Eye (tissue), 1 donor: ENCODE results near the gene AK4.

Experiments used
- DNase-seq: peaks from one replicate; pipeline ENCODE4 v3.0.0-alpha.2; 2015

AK4 gene

DNA sequence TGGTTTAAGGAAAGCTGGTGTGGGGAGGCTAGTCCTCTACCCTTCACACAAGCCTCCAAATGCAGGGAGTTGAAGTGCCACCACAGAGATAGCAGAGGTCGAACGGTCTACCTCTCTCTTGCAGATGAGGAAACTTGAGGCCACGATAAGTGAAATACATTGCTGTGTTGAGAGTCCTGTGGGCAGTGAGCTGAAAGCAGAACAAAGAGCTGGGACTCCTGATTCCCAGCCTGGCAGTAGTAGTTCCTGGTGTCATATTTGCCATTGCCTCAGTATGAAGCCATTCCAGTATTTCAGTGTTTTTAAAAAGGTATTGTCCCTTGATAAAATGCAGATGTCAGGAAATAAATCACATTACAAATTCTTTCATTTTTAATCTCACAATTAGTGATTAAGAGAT lies 28.6 kb downstream of the AK4 start:
- no peak for DNase-seq

DNA sequence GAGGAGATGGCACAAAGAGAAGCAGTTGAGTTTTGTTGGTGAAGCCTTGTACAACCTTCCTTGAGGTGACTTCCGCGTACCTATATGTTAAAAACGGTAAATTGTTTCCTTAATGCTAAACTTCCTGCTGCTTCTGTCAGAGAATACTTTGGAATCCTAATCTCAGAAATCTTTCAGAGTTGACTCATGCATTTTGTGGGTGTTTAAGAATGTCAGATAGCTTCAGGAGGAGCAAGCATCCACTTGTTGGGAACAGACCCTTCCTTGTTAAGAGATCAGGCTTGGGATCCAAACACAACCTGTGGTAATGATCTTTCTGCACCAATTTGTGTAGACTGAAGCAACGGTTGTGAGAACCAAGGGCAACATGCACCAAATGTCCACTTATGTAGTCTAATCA lies 29.5 kb downstream of the AK4 start:
- no peak for DNase-seq

DNA sequence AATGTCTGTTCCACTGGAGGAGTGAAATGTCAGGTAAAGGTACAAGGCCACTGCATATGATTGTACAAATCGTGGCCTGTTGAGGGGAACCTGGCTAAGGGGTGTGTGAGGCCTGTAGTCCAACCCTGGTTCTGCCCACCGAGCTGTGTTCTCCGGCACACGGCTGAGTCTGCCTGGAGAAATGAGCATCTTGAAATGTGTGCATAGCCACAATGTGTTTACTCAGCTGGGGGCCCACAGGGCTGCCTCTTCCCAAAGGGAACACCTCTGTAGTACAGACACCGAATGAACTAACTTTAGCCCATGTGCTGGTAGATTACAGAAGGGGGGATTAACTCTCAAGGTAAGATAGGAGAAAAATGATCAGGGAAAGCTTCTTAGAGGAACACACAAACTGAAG lies 30.2 kb downstream of the AK4 start:
- DNase-seq = no peak

DNA sequence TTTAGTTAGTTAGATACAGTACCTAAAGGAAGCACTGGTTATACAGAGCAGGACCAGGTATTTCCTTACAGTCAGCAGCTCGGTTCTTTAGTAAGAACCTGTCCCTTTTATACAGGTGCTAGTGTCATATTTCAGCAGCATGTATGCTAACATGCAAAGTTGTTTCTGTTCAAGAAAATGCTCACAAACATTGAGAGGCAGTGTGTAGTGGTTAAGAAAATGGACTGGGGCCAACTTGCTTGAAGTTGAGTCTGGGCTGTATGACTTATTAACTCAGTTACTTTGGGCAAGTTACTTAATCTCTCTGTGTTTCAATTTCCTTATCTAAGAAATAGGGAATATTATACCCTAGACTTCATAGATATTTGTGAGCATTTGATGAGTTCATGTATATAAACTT lies 31.1 kb downstream of the AK4 start:
- no peak for DNase-seq

DNA sequence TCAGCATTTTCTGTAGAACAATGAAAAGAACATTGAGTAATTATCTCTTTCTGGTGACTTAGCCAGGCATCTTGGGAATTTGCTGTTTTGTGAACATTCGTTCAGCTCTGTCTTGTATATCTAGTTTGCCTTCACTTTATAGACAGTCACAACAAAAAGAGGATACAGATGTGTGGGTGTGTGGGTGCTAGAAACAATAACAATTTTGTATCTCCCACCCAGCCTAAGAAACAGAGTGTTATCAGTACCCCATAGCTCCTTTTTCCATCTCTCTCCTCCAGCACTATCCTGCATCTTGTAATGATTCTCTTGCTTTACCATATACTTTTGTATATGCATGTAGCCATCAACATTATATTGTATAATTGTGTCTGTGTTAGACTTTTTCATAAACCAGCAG lies 33.0 kb downstream of the AK4 start:
- DNase-seq = no peak

DNA sequence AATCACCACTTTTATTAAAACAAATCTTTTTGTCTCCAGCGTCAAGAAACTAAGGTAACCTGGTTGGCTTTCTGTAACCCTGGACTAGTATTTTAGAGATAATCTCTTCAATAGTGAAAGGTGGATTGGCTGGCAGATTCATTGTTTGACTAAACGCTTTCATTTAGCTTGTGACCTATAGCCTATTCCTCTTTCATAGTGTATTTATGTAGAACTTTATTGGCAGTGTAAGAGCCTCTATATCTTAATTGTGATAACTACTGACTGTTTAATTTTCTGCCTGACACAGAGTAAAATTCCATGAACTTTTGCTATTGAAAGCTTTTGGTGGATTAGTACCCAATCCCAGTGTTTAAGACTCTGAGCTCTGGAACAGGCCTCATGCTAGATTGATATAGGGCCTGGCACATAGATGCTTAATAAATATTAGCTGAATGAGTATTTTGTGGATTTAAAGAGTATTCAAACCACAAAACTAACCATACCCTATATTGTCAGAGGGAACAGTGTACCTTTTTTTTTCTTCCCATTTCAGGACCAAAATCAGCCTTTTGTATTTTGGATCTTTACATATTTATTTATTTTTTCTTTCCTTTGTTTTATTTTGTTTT lies 34.8 kb downstream of the AK4 start:
- DNase-seq = no peak

DNA sequence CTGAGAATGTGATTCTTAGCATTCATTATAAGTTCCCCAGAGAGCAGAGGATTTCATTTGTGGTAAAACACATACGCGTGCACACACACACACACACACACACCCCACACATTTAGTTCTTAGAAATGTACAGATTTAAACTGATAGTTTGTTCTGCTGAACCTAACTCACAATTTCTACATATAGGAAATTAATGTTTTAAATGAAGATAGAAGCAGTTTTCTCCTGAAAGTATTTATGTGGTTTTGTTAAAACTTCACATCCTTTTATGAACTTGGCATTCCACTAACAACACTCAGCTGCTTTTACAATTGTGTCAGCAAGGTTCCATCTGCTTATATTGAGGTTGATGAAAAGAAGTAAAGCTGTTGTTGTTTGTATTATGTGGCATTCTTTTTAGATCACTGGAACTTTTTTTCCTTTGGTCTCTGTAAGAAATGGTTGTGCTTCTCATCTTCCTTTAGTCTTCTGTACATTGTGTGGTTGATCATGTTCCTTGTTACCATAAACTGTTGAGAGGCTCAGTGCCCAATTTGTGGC lies 41.6 kb downstream of the AK4 start:
- DNase-seq = no peak

DNA sequence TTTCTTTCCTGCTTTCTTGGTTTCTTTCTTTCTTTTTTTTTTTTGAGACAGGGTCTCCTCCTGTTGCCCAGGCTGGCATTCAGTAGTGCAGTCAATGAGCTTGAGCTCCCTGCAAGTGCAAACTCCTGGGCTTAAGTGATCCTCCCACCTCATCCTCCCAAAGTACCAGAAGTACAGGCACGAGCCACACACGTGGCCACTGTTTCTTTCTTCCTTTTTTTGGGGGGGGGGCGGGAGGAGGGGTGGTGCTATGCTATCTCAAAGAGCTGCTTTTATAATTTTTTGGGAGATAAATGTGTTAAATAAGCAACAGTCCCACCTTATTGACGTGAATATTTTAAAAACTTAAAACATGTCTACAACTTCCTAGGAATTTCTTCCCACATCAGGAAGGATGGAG lies 42.2 kb downstream of the AK4 start:
- no peak for DNase-seq

DNA sequence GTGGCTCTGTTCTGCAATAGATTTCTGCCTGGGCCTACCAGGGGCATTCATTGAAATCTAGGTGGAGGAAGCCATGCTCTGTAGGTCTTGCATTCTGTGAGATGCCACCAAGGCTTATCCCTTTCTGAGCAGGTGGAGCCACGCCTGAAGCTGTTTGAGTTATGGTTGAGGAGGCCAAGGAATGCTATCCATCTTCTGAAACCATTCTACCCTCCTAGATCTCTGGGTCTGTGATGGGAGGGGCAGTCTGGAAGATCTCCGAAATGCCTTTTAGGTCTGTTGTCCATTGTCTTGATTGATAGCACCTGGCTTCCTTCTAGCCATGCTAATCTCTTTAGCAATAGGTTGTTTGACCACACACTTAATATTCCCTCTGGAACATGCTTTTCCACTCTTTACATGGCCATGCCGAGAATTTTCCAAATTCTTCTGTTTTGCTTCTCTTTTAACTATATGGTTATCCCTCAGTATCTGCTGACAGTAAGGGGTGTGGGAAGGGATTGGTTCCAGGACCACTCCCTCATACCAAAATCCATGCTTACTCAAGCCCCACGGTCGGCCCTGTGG lies 45.2 kb downstream of the AK4 start:
- DNase-seq = no peak

DNA sequence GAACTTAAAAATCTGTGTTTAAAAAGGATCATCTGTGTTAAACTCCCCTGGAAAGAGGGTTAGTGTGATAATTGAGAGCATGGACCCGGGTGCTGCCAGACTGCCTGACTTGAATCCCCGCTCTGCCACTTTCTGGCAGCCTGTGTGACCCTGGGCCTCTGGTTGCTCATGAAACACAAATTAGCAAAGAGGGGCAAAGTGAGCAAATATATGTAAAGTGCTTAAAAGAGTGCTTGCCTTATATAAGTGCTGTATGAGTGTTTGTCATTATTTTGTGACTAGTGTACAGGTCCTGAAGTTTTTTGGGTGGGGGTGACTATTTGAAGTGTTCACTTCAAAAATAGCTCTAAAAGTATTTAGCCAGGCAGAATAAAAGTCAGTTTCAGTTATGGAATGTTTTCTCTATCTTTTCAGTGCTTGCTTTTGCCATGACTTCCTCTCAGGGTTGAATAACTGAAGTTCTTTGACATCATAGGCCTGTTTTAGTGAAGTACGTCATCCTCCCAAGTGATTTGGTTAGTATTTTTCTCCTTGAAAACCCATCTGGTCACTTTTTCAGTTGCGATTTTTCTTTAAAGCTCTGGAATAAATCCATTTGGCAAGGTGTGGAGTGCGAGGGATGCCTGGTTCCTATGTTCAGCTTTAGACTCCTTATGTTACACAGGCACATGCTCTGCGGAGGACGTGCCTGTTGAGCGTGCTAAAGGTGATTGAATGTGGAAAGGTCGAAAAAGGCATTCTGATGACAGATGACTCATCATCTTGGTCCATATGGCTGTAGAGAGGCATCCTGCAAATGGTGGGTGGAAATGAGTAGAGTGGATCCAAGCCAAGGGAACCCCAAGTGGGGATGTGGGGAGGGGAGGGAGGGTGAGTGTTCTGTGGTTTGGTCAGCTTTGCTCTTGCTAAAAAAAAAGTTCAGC lies 47.8 kb downstream of the AK4 start:
- peak; percentile 20 for DNase-seq

DNA sequence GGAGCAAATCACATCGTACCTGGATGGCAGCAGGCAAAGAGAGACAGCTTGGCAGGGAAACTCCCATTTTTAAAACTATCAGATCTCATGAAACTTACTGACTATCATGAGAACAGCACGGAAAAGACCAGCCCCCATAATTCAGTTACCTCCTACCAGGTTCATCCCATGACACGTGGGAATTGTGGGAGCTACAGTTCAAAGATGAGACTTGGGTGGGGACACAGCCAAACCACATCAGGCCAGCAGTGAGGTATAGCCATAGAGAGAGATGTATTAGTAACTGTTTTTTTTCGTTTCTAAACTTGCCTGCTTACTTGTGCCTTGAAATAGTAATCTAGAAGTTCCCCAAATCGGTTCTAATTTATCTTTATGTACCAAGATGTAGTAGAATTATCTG lies 48.9 kb downstream of the AK4 start:
- no peak for DNase-seq

DNA sequence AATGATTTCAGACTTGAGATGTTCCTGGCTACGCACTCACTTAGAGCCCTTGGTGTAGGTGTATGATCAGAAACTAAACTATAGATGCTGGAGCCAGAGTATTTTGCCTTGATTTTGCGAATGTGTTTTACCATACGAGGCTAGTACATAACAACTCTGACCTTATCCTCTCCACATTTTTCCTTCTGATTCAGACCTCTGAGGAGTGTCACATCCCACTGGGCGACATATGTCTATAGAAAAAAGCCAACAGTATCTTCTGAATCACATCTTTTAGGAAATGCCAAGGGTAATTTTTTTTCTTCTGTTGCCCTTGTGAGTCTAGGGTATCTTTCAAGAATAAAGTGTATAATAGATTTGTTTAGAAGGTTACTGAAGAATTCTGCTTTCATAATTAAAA lies 49.6 kb downstream of the AK4 start:
- DNase-seq = no peak

DNA sequence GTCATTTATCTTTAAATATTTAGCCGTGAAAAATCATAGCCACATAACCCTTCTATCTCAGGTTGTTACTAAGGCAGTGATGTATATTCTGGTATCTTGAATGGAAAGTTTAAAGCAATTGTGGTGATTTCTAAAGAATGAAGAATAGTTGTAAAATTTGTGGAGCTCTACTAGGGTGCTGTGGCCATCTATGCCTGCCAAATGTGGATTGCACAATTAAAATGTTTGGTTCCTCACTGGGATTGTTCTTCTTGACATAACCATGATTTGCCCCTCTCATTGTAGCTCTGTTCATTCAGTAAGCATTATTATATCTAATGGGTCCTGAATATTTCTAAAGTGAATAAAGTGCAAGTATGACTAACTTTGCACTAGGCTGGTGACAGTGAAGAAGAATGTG lies 50.1 kb downstream of the AK4 start:
- no peak for DNase-seq

DNA sequence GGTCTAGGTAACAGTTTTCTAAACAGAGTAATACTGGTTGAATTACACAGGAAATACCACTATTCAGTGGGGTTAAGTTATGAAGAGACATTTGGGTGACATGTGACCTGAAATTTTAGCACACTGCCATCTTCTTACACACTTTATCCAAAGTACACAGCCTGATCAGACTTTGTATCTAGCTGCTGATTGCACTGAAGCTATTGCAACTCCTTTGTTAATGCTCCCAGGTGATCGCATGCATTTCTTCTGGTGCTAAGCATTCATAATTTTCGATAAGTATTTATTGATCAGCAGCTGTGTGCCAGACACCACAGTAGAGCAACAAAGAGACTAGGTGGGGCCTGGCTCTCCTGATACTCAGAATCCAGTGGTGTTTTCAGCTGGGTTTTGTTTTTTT lies 52.4 kb downstream of the AK4 start:
- DNase-seq = no peak

DNA sequence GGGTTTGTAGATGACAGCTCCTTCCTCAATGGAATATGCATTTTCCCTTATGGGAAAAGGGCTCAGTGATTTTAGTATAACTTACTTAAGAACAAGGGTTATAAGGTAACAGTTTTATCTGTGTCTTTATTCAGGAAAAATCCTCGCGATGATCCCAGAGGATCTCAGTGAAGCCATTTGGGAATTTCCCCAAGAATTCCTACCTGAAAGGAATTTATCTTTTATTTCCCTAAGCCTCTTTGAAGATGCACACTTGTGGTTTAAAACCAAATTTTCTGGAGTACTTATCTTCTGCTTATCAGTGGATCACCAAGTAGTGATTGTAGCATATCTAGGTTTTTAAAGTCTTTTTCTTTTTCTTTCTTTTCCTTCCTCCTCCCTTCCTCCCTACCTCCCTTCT lies 58.8 kb downstream of the AK4 start:
- DNase-seq = no peak

DNA sequence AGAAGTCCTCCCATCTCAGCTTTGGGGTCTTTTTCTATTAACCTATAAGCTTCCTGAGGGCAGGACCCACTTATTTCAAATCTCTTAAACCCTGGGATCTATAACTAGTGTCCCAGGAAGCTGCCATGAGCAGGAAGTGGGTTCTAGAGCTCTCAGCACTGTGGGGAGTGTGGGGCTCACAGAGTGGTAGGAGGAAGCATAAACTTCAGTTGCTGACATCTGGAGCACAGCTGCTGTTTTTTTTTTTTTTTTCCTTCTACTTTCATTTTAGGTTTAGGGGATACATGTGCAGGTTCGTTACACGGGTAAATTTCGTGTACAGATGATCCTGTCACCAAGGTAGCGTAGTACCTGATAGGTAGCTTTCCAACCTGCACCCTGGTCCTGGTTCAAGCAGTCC lies 59.3 kb downstream of the AK4 start:
- DNase-seq = no peak

DNA sequence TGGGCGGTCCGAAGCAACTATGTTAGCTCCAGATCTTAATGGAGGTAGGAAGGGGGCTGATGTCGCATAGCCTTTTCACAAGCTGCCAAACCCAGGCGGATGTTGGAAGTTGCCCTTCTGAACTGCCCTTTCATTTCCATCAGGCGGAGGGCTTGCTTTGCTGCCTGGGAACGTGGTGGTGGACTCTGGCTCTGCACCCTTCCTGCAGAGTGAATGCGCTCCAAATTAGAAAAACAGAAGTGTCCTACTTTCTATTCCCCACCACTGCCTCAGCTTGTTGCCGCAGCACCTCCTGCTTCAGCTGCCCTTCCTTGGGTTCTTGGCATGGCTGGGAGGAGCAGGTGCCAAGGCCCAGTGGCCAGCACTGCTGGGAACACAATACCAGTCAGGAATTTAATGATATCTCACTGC lies 60.6 kb downstream of the AK4 start:
- no peak for DNase-seq

DNA sequence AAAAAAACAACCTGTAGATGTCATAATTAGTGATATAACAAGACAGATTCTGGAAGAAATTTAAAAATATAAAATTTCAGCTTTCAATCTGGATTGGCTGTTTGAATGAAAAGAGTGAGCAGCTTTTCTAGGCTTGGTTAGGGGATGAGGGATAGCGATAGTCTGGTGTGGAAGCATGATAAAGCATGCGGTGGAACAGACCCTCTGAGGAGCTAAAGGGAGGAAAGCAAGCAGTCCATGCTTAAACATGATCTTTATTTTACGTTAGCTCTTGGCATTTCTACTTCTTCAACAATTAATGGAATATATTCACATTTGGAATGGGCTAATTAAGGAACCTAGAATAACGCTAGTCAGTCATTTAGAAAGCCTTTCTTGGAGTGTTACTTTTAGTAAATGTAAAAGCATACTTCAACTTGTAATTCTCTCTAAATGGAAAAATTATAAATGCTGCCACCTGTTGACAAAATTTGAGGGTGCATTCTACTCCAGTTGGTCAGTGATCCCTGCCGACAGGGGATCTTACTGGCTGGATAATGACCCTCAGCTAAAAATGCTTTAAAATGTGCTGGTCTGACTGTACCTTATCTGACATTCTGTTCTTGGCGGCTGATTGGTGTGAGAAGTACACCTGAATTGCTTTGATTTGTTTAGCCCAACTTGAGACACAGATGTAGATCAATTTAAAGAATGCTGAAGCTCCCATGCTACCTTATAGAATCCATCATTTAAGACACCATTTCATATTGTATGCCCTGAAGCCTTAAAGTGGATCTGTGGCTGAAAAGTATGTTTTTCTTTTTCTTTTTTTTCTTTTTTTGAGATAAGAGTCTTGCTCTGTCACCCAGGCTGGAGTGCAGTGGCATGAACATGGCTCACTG lies 61.2 kb downstream of the AK4 start:
- DNase-seq = peak; percentile 78

DNA sequence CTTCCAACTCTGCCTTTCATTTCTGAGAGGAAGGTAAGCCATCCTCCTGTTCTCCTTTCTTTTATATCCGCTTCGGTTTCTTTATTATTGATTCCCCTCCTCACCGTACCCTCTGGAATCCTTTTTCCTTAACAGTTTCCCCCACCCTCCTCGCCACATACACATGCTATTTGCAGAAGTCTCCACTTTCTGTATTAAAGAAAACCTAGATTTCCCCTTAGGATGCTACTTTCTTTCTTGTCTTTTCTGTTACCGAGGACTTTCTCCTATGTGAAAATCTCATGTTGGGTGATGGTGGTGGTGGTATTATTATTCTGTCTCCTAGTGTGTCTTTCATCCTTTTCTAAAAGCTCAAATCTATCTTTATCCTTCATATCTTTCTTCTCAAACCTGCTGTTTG lies 62.3 kb downstream of the AK4 start:
- DNase-seq = no peak

DNA sequence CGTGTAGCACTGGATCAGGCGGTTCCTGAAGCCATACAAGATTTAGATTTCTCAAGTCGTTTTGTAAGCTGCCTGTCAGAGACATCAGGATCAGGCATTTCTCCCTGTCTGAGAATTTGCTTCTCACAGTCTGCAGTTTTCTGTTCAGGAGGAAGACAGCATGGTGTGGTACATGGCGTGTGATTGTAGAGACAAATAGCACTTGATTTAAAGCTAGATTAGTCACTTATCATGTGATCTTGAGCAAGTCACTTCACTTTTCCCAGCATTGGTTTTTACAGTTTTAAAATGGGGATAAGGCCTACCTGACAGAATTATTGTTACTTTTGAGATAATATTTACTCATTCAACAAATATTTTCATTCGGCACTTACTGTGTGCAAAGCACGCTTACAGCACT lies 63.3 kb downstream of the AK4 start:
- no peak for DNase-seq

DNA sequence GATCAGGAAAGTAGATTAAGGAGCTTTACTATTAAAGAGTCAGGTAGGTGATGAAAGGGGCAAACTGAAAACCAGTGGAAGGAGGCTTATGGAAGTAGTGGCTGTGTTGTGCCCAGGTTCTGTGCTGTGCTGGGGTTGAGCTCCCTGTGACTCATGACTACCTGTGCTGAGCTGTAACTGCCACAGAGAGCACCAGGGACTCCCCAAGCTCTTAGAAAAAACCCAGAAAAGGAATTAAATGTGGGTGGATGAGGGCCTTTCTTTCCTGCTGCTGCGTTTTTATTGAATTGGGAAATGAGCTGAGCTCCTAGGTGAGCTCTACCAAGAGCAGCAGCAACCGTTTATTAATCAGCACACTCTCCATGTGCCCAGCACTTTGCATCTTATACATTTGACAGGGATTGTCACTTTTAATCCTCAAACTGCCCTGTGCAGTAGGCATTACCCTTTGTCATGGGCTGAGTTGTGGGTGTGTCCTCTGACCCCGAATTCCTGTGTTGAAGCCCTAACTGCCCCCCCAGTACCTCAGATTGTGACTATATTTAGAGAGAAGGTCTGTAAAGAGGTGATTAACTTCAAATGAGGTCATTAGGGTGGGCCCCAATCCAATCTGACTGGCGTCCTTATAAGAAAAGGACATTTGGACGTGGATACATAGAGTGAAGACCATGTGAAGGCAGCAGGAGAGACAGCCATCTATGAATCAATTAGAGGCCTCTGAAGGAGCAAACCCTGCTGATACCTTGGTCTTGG lies 65.4 kb downstream of the AK4 start:
- no peak for DNase-seq

DNA sequence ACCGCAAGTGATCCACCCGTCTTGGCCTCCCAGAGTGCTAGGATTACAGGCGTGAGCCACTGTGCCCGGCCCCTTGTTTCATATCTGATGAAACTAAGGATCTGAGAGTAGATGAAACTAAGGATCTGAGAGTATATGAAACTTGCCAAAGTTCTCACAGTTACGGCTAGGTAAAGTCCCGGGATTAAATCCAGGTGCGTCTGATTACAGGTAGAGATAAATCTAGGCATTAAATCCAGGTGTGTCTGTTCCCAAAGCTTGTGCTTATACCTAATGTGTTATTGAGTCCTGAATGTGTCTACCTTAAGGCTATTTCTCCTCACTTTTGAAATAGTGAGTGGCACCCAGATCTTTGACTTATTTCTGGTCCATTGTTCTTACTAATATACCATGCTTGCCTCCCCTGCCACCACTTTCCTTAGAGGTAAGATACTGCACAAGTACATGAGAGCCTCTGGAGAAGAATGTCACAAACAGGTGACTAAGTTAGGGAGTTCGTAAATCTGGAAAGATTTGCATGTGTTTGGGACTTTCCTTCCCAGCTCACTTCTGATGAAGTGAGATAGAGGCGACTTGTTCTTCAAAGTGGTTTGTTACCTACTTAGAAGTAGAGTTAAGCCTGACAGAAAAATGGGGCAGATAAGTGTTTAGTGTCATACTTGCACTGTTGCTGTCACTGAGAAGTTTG lies 66.5 kb downstream of the AK4 start:
- no peak for DNase-seq
